Neural progenitor cell (in vitro differentiated cells): ENCODE measurements around the gene PAGE4. TPM values are rescaled to one million over a fixed set of nuclear protein-coding genes. Genes with fewer than 3 reads are reported as not detected.

Source experiments
- DNase-seq: peaks from one replicate; pipeline ENCODE4 v3.0.0-alpha.2; 2016; ENCODE audit warnings: low spot score
- H2AFZ ChIP-seq: fragments of 200-600 bp; sonication (generic); replicated peaks from 2 replicates; pipeline ENCODE4 v1.6.1; 2016; ENCODE audit warnings: antibody characterized with exemption
- H3F3A ChIP-seq: fragments of 200-600 bp; sonication (generic); 2 replicates; pipeline ENCODE4 v1.6.1; 2016; ENCODE audit warnings: antibody characterized with exemption, low read depth
- H3K27ac ChIP-seq: fragments of 200-600 bp; sonication (generic); 2 replicates; pipeline ENCODE4 v1.5.1; 2016; ENCODE audit warnings: mild to moderate bottlenecking
- H3K27me3 ChIP-seq: fragments of 200-600 bp; sonication (generic); 2 replicates; pipeline ENCODE4 v1.6.1; 2016; ENCODE audit warnings: mild to moderate bottlenecking, moderate library complexity
- H3K36me3 ChIP-seq: fragments of 200-600 bp; sonication (generic); 2 replicates; pipeline ENCODE4 v1.5.1; 2016
- H3K4me1 ChIP-seq: fragments of 200-600 bp; sonication (generic); 2 replicates; pipeline ENCODE4 v1.6.1; 2016; ENCODE audit warnings: mixed run types
- H3K4me2 ChIP-seq: fragments of 200-600 bp; sonication (generic); 2 replicates; pipeline ENCODE4 v1.6.1; 2016
- H3K4me3 ChIP-seq: fragments of 200-600 bp; sonication (generic); 2 replicates; pipeline ENCODE4 v1.5.1; 2016
- H3K79me2 ChIP-seq: fragments of 200-600 bp; sonication (generic); 2 replicates; pipeline ENCODE4 v1.6.1; 2016; ENCODE audit warnings: low read depth
- H3K9ac ChIP-seq: fragments of 200-600 bp; sonication (generic); 2 replicates; pipeline ENCODE4 v1.6.1; 2016
- H3K9me3 ChIP-seq: fragments of 200-600 bp; sonication (generic); 2 replicates; pipeline ENCODE4 v1.5.1; 2016; ENCODE audit warnings: low read depth
- H4K20me1 ChIP-seq: fragments of 200-600 bp; sonication (generic); 2 replicates; pipeline ENCODE4 v1.6.1; 2016; ENCODE audit warnings: low read depth
- H3K27ac Mint-ChIP-seq: 3 replicates; pipeline ENCODE4 v1.8.0; 2021; ENCODE audit warnings: mixed read lengths
- H3K27me3 Mint-ChIP-seq: 2 replicates; pipeline ENCODE4 v1.8.0; 2022; ENCODE audit warnings: low read depth, mild to moderate bottlenecking, inconsistent platforms, moderate library complexity, mixed read lengths; ENCODE audit not compliant: insufficient read depth
- H3K36me3 Mint-ChIP-seq: 3 replicates; pipeline ENCODE4 v1.8.0; 2021; ENCODE audit warnings: mixed read lengths
- H3K4me1 Mint-ChIP-seq: 3 replicates; pipeline ENCODE4 v1.8.0; 2021; ENCODE audit warnings: mixed read lengths
- H3K4me3 Mint-ChIP-seq: 3 replicates; pipeline ENCODE4 v1.8.0; 2021; ENCODE audit warnings: mild to moderate bottlenecking, moderate library complexity, mixed read lengths
- H3K9me3 Mint-ChIP-seq: 3 replicates; pipeline ENCODE4 v1.8.0; 2020; ENCODE audit warnings: mixed read lengths
- EZH2 ChIP-seq: fragments of 200-600 bp; sonication (generic); IDR thresholded peaks from 2 replicates; pipeline ENCODE4 v1.6.1; 2017; ENCODE audit warnings: antibody characterized with exemption, mild to moderate bottlenecking, moderate library complexity
- EZH2phosphoT487 ChIP-seq: fragments of 200-600 bp; sonication (generic); IDR thresholded peaks from 2 replicates; pipeline ENCODE4 v1.6.1; 2017; ENCODE audit warnings: antibody characterized with exemption
- total RNA-seq: library from RNA; depleted of rRNA; stranded (reverse); fragments of >200 nt; gene quantifications from 2 replicates; pipeline ENCODE4 v1.2.3, GENCODE V29; 2015; ENCODE audit warnings: low replicate concordance
- TF ChIP-seq, protein P1 (sequence below): fragments of 200-600 bp; sonication (generic); IDR thresholded peaks from 2 replicates; pipeline ENCODE4 v1.5.1; 2017; ENCODE audit warnings: antibody characterized with exemption, mild to moderate bottlenecking

Gene PAGE4
- total RNA-seq, 1 donor from 2014 or later, result not detected

DNA sequence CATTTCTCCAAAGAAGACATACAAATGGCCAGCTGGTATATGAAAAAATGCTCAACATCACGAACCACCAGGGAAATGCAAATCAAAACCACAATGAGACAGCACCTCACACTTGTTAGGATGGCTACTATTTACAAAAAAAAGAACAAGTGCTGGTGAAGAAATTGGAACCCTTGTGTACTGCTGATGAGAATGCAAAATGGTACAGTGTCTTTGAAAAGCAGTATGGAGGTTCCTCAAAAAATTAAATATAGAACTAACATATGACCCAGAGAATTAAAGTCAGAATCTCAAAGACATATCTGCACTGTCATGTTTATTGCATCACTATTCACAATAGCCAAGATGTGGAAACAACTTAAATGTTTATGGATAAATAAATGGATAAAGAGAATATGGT lies 20.9 kb downstream of the PAGE4 start:
- Histone ChIP-seq H3K4me3 (no peak overlapping the region), H3K79me2 (no peaks in the 10 kb centered on the region)
- DNase-seq, result no peak

DNA sequence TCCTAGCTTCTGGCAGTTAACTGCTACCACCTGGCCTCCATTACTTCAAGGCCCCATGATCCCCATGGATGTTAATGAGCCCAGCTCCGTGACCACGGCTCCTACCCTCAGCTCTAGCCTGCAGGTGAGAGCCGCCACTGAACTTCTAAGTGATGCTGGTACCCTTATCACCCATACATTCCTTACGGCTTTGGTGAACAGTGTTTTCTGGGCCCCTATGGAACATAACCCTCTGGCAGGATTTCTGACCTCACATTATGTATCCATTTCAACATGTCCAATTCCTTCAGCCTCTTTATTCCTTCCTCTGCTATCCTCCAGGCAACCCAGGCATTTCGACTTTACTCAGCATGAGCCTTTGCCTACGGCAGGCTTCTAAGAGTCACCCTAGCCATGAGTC lies 24.6 kb downstream of the PAGE4 start:
- DNase-seq, result no peak
- TF ChIP-seq, protein P1, sequence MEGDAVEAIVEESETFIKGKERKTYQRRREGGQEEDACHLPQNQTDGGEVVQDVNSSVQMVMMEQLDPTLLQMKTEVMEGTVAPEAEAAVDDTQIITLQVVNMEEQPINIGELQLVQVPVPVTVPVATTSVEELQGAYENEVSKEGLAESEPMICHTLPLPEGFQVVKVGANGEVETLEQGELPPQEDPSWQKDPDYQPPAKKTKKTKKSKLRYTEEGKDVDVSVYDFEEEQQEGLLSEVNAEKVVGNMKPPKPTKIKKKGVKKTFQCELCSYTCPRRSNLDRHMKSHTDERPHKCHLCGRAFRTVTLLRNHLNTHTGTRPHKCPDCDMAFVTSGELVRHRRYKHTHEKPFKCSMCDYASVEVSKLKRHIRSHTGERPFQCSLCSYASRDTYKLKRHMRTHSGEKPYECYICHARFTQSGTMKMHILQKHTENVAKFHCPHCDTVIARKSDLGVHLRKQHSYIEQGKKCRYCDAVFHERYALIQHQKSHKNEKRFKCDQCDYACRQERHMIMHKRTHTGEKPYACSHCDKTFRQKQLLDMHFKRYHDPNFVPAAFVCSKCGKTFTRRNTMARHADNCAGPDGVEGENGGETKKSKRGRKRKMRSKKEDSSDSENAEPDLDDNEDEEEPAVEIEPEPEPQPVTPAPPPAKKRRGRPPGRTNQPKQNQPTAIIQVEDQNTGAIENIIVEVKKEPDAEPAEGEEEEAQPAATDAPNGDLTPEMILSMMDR, result no peak
- TF ChIP-seq EZH2 (no peak), EZH2phosphoT487 (no peak)
- no peaks in the 10 kb centered on the region for H3F3A ChIP-seq
- H3K9ac ChIP-seq, result no peak overlapping the region
- Mint-ChIP-seq H3K9me3 (no peaks in the 10 kb centered on the region), H3K4me3 (no peak overlapping the region), H3K4me1 (no peaks in the 10 kb centered on the region), H3K36me3 (no peaks in the 10 kb centered on the region), H3K27ac (no peak overlapping the region), H3K27me3 (no peaks in the 10 kb centered on the region)
- H3K27me3 ChIP-seq, result no peaks in the 10 kb centered on the region
- no peaks in the 10 kb centered on the region for H3K4me1 ChIP-seq
- H4K20me1 ChIP-seq, result no peaks in the 10 kb centered on the region
- no peak overlapping the region for H3K27ac ChIP-seq
- H3K4me2 ChIP-seq, result no peak overlapping the region
- H3K79me2 ChIP-seq, result no peaks in the 10 kb centered on the region
- no peaks in the 10 kb centered on the region for H3K9me3 ChIP-seq
- H3K36me3 ChIP-seq, result no peaks in the 10 kb centered on the region
- no peak overlapping the region for H3K4me3 ChIP-seq
- H2AFZ ChIP-seq, result no peak overlapping the region

More for the DNA sequence above, 20.9 kb downstream of the PAGE4 start:
- Histone ChIP-seq H3K36me3 (no peaks in the 10 kb centered on the region), H2AFZ (no peak overlapping the region), H4K20me1 (no peaks in the 10 kb centered on the region), H3K4me1 (no peaks in the 10 kb centered on the region), H3F3A (no peaks in the 10 kb centered on the region), H3K27ac (no peak overlapping the region), H3K9me3 (peaks cover 6% of the 10 kb centered on the region), H3K27me3 (no peaks in the 10 kb centered on the region), H3K4me2 (no peak overlapping the region), H3K9ac (no peak overlapping the region)
- TF ChIP-seq EZH2 (no peak), EZH2phosphoT487 (no peak)
- TF ChIP-seq, protein P1, result no peak
- Mint-ChIP-seq H3K27me3 (peaks cover 4% of the 10 kb centered on the region), H3K4me3 (no peak overlapping the region), H3K27ac (no peak overlapping the region), H3K9me3 (no peaks in the 10 kb centered on the region), H3K4me1 (peaks cover 12% of the 10 kb centered on the region), H3K36me3 (no peaks in the 10 kb centered on the region)

DNA sequence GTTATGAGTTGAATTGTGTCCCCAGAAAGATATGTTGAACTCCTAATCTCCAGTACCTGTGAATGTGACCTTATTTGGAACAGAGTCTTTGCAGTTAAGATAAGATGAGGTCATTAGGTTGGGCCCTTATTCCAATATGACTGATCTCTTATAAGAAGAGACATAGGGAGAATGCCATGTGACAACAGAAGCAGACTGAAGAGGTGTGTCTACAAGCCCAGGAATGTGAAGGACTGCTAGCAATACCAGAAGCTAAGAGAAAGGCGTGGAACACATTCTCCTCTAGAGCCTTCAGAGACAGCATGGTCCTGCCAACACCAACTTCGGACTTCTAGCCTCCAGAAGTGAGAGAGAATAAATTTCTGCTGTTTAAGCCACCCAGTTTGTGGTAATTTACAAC lies 27.7 kb downstream of the PAGE4 start:
- H3K36me3 ChIP-seq, result no peaks in the 10 kb centered on the region
- Mint-ChIP-seq H3K27ac (no peak overlapping the region), H3K36me3 (no peaks in the 10 kb centered on the region), H3K4me3 (no peak overlapping the region), H3K9me3 (no peaks in the 10 kb centered on the region), H3K27me3 (no peaks in the 10 kb centered on the region), H3K4me1 (no peaks in the 10 kb centered on the region)
- H3K79me2 ChIP-seq, result no peaks in the 10 kb centered on the region
- TF ChIP-seq, protein P1, result no peak
- TF ChIP-seq EZH2 (no peak), EZH2phosphoT487 (no peak)
- no peaks in the 10 kb centered on the region for H4K20me1 ChIP-seq
- H3K4me1 ChIP-seq, result no peaks in the 10 kb centered on the region
- no peaks in the 10 kb centered on the region for H3F3A ChIP-seq
- H3K27ac ChIP-seq, result no peak overlapping the region
- no peak overlapping the region for H3K9ac ChIP-seq
- no peak overlapping the region for H2AFZ ChIP-seq
- H3K9me3 ChIP-seq, result no peaks in the 10 kb centered on the region
- no peaks in the 10 kb centered on the region for H3K27me3 ChIP-seq
- no peak overlapping the region for H3K4me3 ChIP-seq
- H3K4me2 ChIP-seq, result no peak overlapping the region
- DNase-seq, result no peak
